Fibroblast of pulmonary artery (primary cell): ENCODE results near the gene PLXNB1.
A peak's percentile ranks its signal among the peaks of the same experiment; 100 is the strongest.

Experiments
- DNase-seq: peaks from one replicate; pipeline ENCODE4 v3.0.0-alpha.2; 2010; ENCODE audit warnings: low read depth
- H3K4me3 ChIP-seq: replicated peaks from 2 replicates; pipeline ENCODE4 v1.5.1; 2011; ENCODE audit warnings: low read depth, mild to moderate bottlenecking, control low read depth, low read length, moderate library complexity
- TF ChIP-seq, protein P1 (sequence below): IDR thresholded peaks from 2 replicates; pipeline ENCODE4 v1.5.1; 2011; ENCODE audit warnings: mild to moderate bottlenecking, control low read depth, low read length, inconsistent platforms; ENCODE audit errors: missing control alignments

PLXNB1 gene

DNA sequence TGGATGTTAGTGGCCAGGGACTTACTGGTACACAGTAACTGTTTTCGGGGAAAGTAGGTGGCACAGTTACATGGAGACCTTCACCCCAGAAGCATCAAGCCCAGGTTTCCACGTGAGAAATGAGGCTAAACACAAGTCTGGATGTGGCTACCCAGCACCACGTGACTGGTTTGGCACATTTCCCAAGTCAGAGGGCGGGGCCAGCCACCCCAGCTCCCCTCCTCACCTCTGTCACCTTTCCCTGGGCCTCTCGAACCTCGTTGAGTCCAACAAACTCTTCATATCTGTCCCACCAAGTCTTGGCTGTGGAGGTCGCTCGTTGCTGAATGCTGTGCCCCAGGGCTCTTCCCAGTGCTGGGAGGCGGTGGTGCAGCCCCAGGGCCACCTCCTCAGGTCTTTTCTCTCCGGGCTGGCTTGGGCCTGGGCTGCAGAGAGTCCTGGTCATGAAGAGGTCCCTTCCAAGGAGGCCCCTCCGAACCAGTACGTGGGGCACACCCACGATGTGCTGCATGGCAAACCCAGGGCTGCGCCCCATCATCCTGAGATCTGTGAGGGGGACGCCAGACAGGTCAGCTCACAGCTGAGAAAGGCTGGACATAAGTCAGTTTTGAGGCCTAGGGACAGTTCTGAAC, 4.8 kb upstream of the PLXNB1 start:
- TF ChIP-seq, protein P1, sequence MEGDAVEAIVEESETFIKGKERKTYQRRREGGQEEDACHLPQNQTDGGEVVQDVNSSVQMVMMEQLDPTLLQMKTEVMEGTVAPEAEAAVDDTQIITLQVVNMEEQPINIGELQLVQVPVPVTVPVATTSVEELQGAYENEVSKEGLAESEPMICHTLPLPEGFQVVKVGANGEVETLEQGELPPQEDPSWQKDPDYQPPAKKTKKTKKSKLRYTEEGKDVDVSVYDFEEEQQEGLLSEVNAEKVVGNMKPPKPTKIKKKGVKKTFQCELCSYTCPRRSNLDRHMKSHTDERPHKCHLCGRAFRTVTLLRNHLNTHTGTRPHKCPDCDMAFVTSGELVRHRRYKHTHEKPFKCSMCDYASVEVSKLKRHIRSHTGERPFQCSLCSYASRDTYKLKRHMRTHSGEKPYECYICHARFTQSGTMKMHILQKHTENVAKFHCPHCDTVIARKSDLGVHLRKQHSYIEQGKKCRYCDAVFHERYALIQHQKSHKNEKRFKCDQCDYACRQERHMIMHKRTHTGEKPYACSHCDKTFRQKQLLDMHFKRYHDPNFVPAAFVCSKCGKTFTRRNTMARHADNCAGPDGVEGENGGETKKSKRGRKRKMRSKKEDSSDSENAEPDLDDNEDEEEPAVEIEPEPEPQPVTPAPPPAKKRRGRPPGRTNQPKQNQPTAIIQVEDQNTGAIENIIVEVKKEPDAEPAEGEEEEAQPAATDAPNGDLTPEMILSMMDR, result no peak
- DNase-seq, result no peak
- no peak overlapping the region for H3K4me3 ChIP-seq

DNA sequence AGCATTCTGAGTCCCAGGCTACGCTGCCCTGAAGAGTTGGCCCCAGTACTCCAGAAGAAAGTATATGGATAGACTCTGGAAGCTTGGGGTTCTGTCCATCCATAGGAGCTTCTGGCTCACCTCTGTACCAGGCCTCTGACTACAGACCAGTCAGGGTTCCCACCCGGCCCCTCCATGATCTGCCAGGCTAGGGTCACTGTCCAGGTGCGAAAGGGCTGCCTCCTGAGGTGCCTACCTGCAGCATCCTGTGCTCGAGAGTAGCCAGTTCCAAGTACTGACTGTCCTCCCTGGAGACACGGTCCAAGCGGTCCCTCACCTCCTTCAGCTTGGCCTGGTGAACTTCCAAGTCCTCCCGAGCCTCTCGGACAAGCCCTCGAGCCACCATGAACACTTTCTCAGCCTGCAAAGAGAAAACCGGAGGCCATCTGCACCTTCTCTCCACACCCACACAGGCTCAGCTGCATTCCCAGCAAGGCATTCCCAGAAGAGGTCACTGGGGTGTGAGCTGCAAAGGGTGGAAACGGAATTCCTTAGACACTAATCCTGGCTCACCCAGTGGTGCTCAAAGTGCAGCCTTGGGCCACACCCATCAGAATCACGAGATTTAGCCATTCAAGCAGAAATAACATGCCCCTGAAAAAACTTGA, 3.7 kb upstream of the PLXNB1 start:
- H3K4me3 ChIP-seq, result no peak overlapping the region
- peak; percentile 43 for DNase-seq
- TF ChIP-seq, protein P1, result no peak

DNA sequence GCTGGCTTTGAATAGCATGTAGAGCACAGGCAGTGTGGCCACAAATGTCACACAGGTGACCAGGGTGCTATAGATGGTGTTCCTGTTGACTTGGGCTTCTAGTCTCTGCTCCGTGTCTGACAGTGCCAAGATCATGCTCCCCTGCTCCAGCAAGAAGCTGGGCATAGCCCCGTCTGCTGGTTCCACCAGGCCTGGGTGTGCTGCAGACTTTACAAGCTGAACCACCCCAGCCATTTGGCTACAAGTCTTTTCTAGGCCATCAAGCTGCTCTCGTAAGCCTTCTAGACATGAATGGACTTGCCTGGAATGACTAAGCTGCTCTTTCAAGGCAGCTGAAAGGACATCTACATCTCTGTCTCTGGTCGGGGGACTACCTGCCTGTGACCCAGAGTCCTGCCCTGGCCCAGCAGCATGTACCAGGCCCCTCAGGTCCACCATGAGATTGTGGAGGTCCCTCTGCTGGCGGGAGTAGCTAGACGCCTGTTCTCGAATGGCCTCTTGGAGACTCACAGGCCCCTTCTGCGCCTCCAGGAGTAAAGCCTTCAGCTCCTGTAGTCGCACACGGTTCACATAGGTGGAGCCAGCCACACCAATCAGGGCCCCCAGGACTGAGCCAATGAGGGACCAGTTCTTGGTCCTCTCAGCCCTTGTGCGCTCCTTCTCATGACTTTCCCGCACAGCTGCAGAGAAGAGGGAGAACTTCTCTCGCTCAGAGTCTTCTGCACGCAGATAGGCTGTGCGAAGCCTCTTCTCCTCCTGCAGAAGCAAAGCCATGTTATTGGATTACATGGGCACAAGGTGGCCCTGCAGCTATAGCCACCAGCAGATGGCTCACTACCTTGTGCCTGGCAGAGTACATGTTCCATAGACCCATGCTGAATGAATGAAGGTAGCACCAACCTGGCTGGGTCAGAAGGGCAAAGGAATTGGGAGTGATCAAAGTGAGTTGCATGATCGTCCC, 2.8 kb upstream of the PLXNB1 start:
- H3K4me3 ChIP-seq, result no peak overlapping the region
- DNase-seq, result no peak
- TF ChIP-seq, protein P1, result peak; percentile 10

DNA sequence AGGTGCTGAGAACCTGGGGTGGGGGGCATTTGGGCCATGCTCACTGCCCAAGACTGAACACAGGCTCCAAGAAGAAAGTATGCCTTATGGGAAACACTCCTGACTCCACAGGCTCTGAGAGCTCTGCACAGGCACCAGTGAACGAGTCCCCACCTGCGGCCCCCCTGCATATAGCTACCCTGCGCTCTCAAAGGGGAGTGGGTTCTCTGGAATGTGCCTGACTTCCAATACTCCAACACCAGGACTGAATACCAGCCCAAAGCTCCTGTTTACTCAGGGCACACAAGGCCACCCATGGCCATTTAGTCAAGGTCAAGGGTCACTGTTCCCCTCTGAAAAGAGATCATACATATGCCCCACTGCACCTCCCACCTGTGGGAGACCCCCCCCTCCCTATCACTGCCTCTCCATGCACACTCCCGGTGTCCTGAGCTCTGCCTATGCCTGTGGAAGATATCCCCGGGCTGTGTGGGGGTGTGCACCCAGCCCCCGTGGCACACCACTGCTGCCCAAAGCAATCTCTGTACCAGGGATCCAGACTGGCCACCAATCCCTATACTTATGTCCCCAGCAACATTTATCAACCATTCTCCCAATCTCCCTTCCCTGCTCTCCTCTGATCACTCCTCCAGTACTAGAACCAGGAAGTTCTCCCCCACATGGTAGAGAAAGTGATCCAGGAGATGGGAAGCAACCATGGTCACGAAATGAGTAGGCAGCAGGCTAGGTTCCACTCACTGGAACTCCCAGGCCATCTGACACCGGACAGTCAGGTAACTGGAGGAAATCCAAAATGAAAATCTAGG, 1.5 kb upstream of the PLXNB1 start:
- DNase-seq, result no peak
- TF ChIP-seq, protein P1, result no peak
- H3K4me3 ChIP-seq, result no peak overlapping the region

DNA sequence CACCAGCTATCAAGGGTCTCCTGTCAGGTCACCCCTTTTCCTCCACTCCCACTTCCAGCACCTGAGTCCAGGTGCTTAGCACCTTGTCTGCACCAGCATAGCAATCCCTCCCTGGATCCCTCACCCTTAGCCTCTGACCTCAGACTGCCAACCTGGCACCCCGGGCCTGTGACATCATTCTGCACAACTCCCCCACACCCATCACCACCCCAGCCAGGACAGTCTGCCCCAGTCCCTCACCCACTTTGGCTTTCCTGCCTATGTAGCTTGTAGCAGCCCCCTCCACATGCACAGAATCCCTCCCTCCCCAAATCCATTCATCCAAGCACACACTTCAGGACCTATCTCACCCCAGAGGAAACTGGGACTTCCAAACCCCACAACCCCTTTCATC, 819 bp upstream of the PLXNB1 start:
- DNase-seq, result no peak
- H3K4me3 ChIP-seq, result no peak overlapping the region
- TF ChIP-seq, protein P1, result no peak

DNA sequence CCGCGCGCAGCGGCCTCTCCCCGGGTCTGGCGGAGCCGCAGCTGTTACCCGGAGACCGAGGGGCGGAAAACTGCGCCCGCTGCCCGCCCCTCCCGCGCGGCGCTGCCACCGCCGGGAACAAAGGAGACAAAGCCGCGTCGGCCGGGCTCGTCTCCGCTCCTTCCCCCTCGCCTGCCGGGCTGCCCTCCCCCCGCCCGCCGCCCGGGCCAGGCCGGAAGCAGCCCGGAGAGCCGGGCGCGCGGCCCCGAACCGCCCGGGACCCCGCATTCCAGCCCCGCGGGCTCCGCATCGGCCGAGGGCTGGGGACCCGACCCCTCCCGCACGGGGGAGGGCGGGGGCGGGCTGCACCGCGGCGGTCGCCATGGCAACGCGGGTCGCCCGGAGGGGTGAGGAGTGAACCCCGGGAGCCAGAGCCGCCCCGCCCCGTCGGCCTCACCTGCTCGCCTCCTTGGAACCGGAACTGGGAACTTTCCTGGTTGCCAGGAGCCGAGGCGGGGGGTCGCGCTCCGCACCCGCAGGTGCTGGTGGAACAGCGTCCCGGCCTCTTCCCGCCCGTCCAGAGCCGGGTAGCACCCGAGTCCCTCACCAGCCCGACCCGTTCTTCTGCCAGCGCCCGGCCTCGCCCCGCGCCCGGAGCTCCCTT, 448 bp downstream of the PLXNB1 start:
- peak overlapping the region; percentile 63 for H3K4me3 ChIP-seq
- DNase-seq, result peak; percentile 22

More for the DNA sequence above, 448 bp downstream of the PLXNB1 start:
- TF ChIP-seq, protein P1, result no peak
